BLaER1 (cell line): ENCODE data around the gene PAPSS2.
"Not testable (repeated sequence)": the region's sequence is repeated elsewhere in the genome, so short reads cannot be mapped to it uniquely, and the experiment has no call there.

Source experiments
- H3K27ac ChIP-seq: shearing (Covaris generic); formaldehyde crosslinking; 2 replicates; pipeline ENCODE4 v1.8.1; 2022
- H3K27me3 ChIP-seq: shearing (Covaris generic); formaldehyde crosslinking; 2 replicates; pipeline ENCODE4 v1.8.1; 2022
- H3K36me3 ChIP-seq: shearing (Covaris generic); formaldehyde crosslinking; 2 replicates; pipeline ENCODE4 v1.8.1; 2022
- H3K4me1 ChIP-seq: shearing (Covaris generic); formaldehyde crosslinking; 2 replicates; pipeline ENCODE4 v1.8.1; 2022
- H3K4me2 ChIP-seq: shearing (Covaris generic); formaldehyde crosslinking; 2 replicates; pipeline ENCODE4 v1.8.1; 2022
- H3K4me3 ChIP-seq: shearing (Covaris generic); formaldehyde crosslinking; 2 replicates; pipeline ENCODE4 v1.8.1; 2022
- H3K9ac ChIP-seq: shearing (Covaris generic); formaldehyde crosslinking; 2 replicates; pipeline ENCODE4 v1.8.1; 2022
- H3K9me3 ChIP-seq: shearing (Covaris generic); formaldehyde crosslinking; 2 replicates; pipeline ENCODE4 v1.8.1; 2022
- H4K20me1 ChIP-seq: shearing (Covaris generic); formaldehyde crosslinking; 2 replicates; pipeline ENCODE4 v1.8.1; 2022
- Cebpa-rat ChIP-seq: shearing (Covaris generic); IDR thresholded peaks from 2 replicates; pipeline ENCODE4 v1.8.1; 2022

The PAPSS2 gene

GRCh38 chr10:87720665-87721064 lies 61.0 kb downstream of the PAPSS2 start:
- Histone ChIP-seq H3K4me2 (no peak overlapping the region), H3K4me3 (no peak overlapping the region), H3K27me3 (no peaks in the 10 kb centered on the region), H3K27ac (no peak overlapping the region), H3K9me3 (no peaks in the 10 kb centered on the region), H3K9ac (no peak overlapping the region), H3K36me3 (no peaks in the 10 kb centered on the region), H3K4me1 (peaks cover 30% of the 10 kb centered on the region), H4K20me1 (no peaks in the 10 kb centered on the region)
- TF ChIP-seq Cebpa-rat: no peak

DNA sequence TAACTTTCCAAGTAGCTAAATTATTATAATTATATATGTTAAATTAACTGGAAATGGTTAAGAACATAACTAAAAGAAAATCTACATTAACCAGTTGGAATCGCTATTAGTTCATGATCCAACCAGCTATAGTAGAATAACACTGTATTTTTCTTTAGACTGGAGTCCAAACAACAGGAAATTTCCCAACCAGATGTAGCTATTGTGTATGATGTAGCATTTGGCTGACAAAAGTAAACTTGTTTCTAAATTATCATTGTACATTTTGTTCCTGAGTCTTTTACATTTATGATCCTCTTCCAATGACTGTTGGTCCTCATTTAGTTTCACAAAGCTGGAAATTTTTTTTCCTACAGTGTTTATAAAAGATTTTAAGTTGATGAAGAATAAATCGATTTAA lies 62.1 kb downstream of the PAPSS2 start:
- Histone ChIP-seq H3K4me1 (peaks cover 19% of the 10 kb centered on the region), H3K27ac (no peak overlapping the region)

DNA sequence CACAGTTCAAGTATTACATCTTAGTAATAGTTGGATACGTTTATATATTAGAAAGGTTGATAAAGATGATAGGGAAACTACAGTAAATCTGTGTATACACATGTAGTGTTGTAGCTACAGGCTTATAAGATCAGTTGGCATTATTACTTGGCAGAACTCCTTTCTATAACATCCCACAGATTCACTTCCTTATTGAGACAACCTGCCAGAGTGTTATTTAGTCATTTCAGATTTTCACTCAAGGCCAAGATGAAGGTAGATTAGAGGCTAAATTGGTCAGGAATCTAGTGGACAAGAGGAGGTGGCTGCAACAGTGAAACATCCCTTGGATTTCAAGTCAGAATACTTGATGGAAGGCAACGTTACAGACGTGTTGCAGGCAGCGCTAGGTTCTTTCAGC lies 63.0 kb downstream of the PAPSS2 start:
- Histone ChIP-seq H3K4me1 (peaks cover 12% of the 10 kb centered on the region), H4K20me1 (no peaks in the 10 kb centered on the region), H3K27ac (no peak overlapping the region), H3K4me2 (no peak overlapping the region), H3K27me3 (no peaks in the 10 kb centered on the region), H3K9me3 (no peaks in the 10 kb centered on the region), H3K9ac (no peak overlapping the region), H3K36me3 (no peaks in the 10 kb centered on the region), H3K4me3 (no peak overlapping the region)
- no peak for TF ChIP-seq Cebpa-rat

More for the DNA sequence above, 62.1 kb downstream of the PAPSS2 start:
- H3K36me3 ChIP-seq: no peaks in the 10 kb centered on the region
- H3K4me2 ChIP-seq: no peak overlapping the region
- no peak for TF ChIP-seq Cebpa-rat
- H3K9me3 ChIP-seq: no peaks in the 10 kb centered on the region
- H3K9ac ChIP-seq: no peak overlapping the region
- H3K27me3 ChIP-seq: no peaks in the 10 kb centered on the region
- no peaks in the 10 kb centered on the region for H4K20me1 ChIP-seq
- no peak overlapping the region for H3K4me3 ChIP-seq

GRCh38 chr10:87723500-87723899 lies 63.8 kb downstream of the PAPSS2 start:
- Histone ChIP-seq H3K4me3 (no peak overlapping the region), H3K27ac (no peak overlapping the region), H3K4me2 (no peak overlapping the region), H3K27me3 (no peaks in the 10 kb centered on the region), H4K20me1 (no peaks in the 10 kb centered on the region), H3K4me1 (peaks cover 4% of the 10 kb centered on the region), H3K9me3 (no peaks in the 10 kb centered on the region), H3K9ac (no peak overlapping the region), H3K36me3 (no peaks in the 10 kb centered on the region)
- TF ChIP-seq Cebpa-rat: no peak

GRCh38 chr10:87724789-87725188 lies 65.1 kb downstream of the PAPSS2 start:
- Histone ChIP-seq H3K27me3 (no peaks in the 10 kb centered on the region), H3K9ac (no peak overlapping the region), H3K27ac (no peak overlapping the region), H4K20me1 (no peaks in the 10 kb centered on the region), H3K4me1 (no peaks in the 10 kb centered on the region), H3K36me3 (no peaks in the 10 kb centered on the region), H3K4me3 (no peak overlapping the region), H3K4me2 (no peak overlapping the region), H3K9me3 (no peaks in the 10 kb centered on the region)
- TF ChIP-seq Cebpa-rat: no peak

DNA sequence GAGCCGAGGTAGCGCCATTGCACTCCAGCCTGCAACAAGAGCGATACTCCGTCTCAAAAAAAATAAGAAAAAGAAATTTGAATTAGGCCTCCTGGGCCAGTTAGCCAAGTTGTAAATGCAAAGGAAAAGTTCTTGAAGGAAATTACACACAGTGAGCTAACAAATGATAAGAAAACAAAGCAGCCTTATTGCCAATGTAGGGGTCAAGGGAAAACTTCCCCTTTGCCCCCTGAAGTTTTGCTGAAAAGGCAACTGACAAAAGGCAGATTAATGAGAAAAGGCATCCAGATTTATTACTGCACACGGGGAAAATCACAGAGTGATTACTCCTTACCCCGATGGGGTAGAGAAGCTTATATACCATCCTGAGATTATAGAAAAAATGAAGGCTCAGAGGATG lies 70.3 kb downstream of the PAPSS2 start:
- Histone ChIP-seq H3K36me3 (no peaks in the 10 kb centered on the region), H3K27me3 (no peaks in the 10 kb centered on the region), H3K9ac (no peak overlapping the region), H3K9me3 (no peaks in the 10 kb centered on the region), H3K4me2 (no peak overlapping the region), H3K4me3 (no peak overlapping the region), H3K4me1 (no peaks in the 10 kb centered on the region), H3K27ac (no peak overlapping the region), H4K20me1 (no peaks in the 10 kb centered on the region)
- TF ChIP-seq Cebpa-rat: no peak

GRCh38 chr10:87733081-87733480 lies 73.4 kb downstream of the PAPSS2 start:
- Histone ChIP-seq H3K27me3 (no peaks in the 10 kb centered on the region), H4K20me1 (no peaks in the 10 kb centered on the region), H3K4me3 (no peak overlapping the region), H3K9me3 (no peaks in the 10 kb centered on the region), H3K4me2 (no peak overlapping the region), H3K27ac (no peak overlapping the region), H3K36me3 (no peaks in the 10 kb centered on the region), H3K9ac (no peak overlapping the region), H3K4me1 (no peaks in the 10 kb centered on the region)
- TF ChIP-seq Cebpa-rat: no peak

DNA sequence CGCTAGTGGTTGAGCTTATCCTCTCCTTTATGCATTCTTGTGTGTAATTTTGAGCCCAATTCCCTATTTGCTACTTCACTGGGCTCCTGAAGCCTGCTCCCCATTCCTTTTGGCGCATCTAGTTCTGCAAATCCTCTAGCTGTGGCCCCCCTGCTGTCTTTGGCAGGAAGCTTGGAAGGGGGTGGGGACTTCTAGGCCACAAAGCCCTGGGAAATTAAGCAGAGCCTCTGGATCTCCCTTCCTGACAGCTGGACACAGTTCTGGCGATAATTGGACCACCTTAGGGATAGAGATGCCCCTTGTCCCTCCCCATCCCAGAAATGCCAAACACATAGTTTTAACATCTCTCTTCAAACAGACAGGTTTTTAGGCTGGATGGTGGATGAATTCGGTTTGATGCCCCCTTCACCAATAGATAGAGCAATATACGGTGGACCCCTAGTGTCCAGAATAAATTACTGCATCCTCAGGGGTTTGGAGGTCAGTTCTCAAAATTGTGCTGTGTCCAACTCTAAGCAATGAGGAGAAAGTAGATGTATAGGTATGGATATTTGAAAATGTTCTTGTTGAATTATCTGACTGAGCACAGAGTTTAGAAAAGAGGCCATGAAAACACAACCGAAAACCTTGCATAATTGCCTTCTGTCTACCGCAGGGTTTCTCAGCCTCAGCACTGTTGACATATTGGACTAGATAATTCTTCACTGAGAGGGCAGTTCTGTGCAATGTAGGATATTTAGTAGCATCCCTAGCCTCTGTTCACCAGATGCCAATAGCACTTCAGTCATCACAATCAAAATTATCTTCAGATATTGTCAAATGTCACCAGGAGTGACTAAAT lies 75.5 kb downstream of the PAPSS2 start:
- H3K27ac ChIP-seq: no peak overlapping the region
- no peak overlapping the region for H3K4me2 ChIP-seq
- no peak overlapping the region for H3K4me3 ChIP-seq

GRCh38 chr10:87738253-87738652 lies 78.6 kb downstream of the PAPSS2 start:
- not testable (repeated sequence) for H3K36me3 ChIP-seq, H3K4me3 ChIP-seq, H3K27me3 ChIP-seq, H3K4me2 ChIP-seq, H3K9ac ChIP-seq, H4K20me1 ChIP-seq, H3K27ac ChIP-seq, H3K4me1 ChIP-seq, H3K9me3 ChIP-seq

More for the DNA sequence above, 75.5 kb downstream of the PAPSS2 start:
- Histone ChIP-seq H3K9me3 (no peaks in the 10 kb centered on the region), H3K27me3 (no peaks in the 10 kb centered on the region), H4K20me1 (no peaks in the 10 kb centered on the region), H3K4me1 (no peaks in the 10 kb centered on the region), H3K9ac (no peak overlapping the region), H3K36me3 (no peaks in the 10 kb centered on the region)
- TF ChIP-seq Cebpa-rat: no peak

DNA sequence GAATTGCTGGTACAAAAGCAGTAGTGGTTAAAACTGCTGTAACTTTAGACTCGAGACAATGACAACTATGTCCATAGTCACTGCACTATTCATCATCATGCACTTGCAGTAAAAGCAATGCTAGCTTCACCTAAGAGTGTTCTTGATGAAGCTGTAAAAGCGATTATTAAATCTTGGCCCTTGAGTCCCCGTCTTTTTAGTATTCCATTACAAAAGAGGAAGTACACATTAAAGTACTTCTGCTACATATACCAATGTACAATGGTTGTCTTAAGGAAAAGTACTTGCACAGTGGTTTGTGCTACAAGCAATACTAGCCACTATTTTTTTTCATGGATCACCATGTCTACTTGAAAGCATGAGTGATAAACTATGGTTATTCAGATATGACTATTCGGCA lies 80.0 kb downstream of the PAPSS2 start:
- Histone ChIP-seq H3K4me1 (no peaks in the 10 kb centered on the region), H3K9ac (no peak overlapping the region), H3K27me3 (no peaks in the 10 kb centered on the region), H3K4me2 (no peak overlapping the region), H3K27ac (no peak overlapping the region), H3K4me3 (no peak overlapping the region), H3K9me3 (no peaks in the 10 kb centered on the region), H4K20me1 (no peaks in the 10 kb centered on the region), H3K36me3 (no peaks in the 10 kb centered on the region)
- no peak for TF ChIP-seq Cebpa-rat

DNA sequence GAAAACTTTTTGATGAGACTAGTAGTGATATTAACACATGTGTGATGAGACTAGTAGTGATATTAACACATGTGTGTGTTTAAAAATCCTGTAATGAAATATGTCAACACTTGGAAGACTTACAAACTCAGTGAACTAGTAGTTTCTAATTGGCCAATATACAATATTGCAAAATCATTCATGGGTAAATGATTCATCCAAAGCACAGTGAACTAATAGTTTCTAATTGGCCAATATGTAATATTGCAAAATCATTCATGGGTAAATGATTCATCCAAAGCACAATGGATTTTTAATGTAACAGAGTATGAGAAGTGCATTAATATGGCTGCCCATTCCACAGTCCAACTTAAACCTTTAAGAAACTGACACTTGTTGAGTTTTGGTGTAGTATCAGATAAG lies 80.6 kb downstream of the PAPSS2 start:
- Histone ChIP-seq H3K9me3 (no peaks in the 10 kb centered on the region), H3K36me3 (no peaks in the 10 kb centered on the region), H3K9ac (no peak overlapping the region), H3K4me3 (no peak overlapping the region), H3K4me2 (no peak overlapping the region), H3K4me1 (no peaks in the 10 kb centered on the region), H3K27me3 (no peaks in the 10 kb centered on the region), H3K27ac (no peak overlapping the region), H4K20me1 (no peaks in the 10 kb centered on the region)
- no peak for TF ChIP-seq Cebpa-rat
